ENCODE measurements around the gene KRTAP4-8.

GRCh38 chr17:41127371-41127770, 29.4 kb upstream of the KRTAP4-8 start:
- TF ChIP-seq CTCF (IDR thresholded peaks at IDR 0.05) (no peak), USF2 (CRISPR knock-in tag; IDR thresholded peaks at IDR 0.05) (no peak), CBFB (CRISPR knock-in tag; IDR thresholded peaks at IDR 0.05; ENCODE audit: low read depth) (no peak), CREB1 (CRISPR knock-in tag; IDR thresholded peaks at IDR 0.05) (no peak), FOXK1 (CRISPR knock-in tag; IDR thresholded peaks at IDR 0.05) (no peak), RORB (CRISPR knock-in tag; IDR thresholded peaks at IDR 0.05) (no peak), ERG (CRISPR knock-in tag; IDR thresholded peaks at IDR 0.05) (no peak)
